ENCODE results near the gene FKBP1A.

GRCh38 chr20:1429143-1429728, 36.4 kb upstream of the FKBP1A start:
- no peak for TF ChIP-seq CTCF (IDR thresholded peaks at IDR 0.05)
- no peak for TF ChIP-seq MAX (IDR thresholded peaks at IDR 0.05; ENCODE audit: low read depth)
- TF ChIP-seq FOXJ3 (CRISPR knock-in tag; IDR thresholded peaks at IDR 0.05), result no peak
- TF ChIP-seq POLR2AphosphoS5 (IDR thresholded peaks at IDR 0.05; ENCODE audit: low read depth, low read length), result no peak
- TF ChIP-seq PBX3 (IDR thresholded peaks at IDR 0.05), result no peak

Measured in SK-N-SH (cell line).